AG09309 (cell line): Measurements from ENCODE around the gene CALY.

ENCODE experiments used
- DNase-seq: peaks from one replicate; pipeline ENCODE4 v3.0.0-alpha.2; 2010; ENCODE audit warnings: low read depth
- H3K4me3 ChIP-seq: 2 replicates; pipeline ENCODE4 v1.5.1; 2011; ENCODE audit warnings: mild to moderate bottlenecking, low read depth, low read length, moderate library complexity; ENCODE audit not compliant: control insufficient read depth
- CTCF ChIP-seq: IDR thresholded peaks from 2 replicates; pipeline ENCODE4 v1.5.1; 2011; ENCODE audit warnings: mild to moderate bottlenecking, low read depth, low read length, inconsistent platforms; ENCODE audit not compliant: insufficient read depth, control insufficient read depth; ENCODE audit errors: missing control alignments

The CALY gene

DNA sequence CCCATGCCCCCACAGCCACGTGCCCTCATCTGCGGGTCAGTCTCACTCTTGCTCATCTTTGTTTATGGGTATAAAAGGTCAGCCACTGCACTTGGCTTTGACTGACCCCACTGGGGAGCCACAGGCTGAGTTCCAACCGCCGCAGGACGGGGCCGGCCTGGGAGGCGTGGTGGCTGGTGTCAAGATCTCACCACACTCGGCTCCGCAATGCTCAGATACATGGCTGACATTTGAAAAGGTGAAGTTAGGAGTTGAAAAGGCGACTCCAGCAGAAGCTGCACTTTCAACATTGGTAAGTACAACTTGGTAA, 42.9 kb downstream of the CALY start:
- no peak for TF ChIP-seq CTCF
- H3K4me3 ChIP-seq: no peak overlapping the region
- DNase-seq: no peak

DNA sequence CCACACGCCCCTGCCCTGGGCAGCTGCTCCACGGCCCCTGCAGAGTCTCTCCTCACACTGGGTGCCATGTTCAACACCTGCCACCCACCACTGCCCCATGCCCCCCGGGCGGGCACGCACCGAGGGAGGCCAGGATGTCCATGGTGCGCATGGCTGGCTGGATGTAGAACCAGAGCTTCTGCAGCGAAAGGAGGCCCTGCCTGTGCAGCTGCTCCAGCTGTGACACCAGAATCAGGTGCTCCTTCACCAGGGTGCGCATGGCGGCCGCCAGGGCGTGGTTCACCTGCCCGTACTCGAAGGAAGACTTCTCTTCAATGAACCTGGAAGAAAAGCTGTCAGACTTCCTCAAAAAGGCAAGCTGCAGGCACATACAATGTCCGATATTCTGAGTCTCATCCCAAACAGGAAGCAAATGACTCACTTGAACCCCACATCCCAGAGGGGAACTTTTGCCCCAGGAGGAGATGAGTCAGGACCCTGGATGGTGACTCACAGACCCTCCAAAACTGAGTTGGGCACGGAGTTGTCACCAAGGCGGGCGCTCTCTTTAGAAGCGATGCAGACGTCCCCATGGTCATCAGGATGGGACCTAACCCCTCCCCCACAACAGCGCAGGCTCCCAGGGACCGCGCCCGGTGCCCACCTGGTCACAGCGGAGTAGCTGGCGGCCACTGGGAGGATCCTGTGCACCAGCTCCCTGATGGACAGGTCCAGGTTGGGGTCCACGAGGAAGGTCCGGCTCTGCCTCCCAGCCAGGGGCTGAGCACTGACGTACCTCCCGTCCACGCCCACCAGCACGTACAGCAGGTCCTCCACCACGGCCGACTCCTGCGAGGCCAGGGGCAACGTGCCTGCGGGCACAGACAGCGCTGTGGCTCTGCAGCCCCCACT, 43.5 kb downstream of the CALY start:
- H3K4me3 ChIP-seq: no peak overlapping the region
- no peak for TF ChIP-seq CTCF
- no peak for DNase-seq

DNA sequence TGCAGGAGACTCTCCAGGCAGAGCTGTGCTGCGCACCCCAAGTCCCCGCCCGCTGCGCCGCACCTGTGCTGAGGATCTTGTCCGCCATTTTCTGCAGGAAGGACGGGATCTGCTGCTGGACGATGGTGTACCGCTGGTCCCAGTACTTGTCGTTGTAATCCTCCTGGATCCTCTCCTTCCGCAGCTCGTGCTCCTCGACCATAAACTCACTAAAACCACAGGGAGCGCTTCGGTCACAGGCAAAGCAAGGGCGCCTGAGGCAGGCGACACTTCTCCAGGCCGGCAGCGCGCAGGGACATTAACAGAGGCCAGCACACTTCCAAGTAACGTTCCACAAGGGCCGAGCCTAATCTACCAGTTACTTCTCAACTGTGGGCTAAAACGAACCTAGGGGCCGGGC, 46.9 kb downstream of the CALY start:
- no peak for TF ChIP-seq CTCF
- no peak overlapping the region for H3K4me3 ChIP-seq
- DNase-seq: no peak

GRCh38 chr10:133287832-133288500, 48.7 kb downstream of the CALY start:
- TF ChIP-seq CTCF: no peak
- no peak overlapping the region for H3K4me3 ChIP-seq
- no peak for DNase-seq

DNA sequence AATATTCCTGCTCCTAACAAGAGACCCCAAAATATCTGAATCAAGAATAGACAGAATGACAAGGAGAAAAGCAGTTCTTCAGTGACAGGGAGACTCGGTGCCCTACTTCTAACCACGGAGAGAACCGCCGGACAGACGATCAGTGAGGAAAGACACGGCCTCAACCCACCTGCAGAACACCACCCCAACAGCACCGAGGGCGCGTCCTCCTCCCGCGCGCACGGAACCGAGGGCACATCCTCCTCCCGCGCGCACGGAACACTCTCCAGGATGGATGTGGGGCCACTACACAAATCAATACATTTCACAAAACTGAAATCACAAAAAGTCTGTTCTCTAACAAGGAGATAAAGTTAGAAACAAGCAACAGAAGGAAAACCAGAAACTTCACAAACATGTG, 50.3 kb downstream of the CALY start:
- TF ChIP-seq CTCF: no peak
- no peak for DNase-seq
- H3K4me3 ChIP-seq: no peak overlapping the region

DNA sequence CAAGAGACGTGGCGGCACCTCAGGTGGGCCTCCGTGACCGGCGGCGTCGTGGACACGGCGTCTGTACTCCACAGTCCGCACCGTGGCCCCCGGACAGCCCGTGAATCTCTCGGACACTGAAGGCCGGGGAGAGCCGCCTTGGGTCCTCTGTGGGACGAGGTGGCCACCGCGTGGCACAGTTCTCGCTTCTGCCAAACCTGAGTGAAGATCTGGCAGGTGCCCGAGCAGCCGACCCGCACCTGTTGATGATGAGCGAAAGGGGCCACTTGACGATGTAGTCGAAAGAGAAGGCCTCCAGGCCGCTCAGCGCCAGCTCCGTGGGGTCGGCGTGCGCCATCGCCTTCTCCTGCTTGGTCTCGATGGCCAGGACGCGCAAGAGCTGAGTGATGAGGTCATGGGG, 51.5 kb downstream of the CALY start:
- no peak overlapping the region for H3K4me3 ChIP-seq
- TF ChIP-seq CTCF: no peak
- DNase-seq: no peak
